ENCODE results near the gene TBC1D30. TPM values are rescaled to one million over a fixed set of nuclear protein-coding genes. Genes with fewer than 3 reads are reported as not detected.
"Not testable (repeated sequence)": the region's sequence is repeated elsewhere in the genome, so short reads cannot be mapped to it uniquely, and the experiment has no call there.

Gene TBC1D30, protein sequence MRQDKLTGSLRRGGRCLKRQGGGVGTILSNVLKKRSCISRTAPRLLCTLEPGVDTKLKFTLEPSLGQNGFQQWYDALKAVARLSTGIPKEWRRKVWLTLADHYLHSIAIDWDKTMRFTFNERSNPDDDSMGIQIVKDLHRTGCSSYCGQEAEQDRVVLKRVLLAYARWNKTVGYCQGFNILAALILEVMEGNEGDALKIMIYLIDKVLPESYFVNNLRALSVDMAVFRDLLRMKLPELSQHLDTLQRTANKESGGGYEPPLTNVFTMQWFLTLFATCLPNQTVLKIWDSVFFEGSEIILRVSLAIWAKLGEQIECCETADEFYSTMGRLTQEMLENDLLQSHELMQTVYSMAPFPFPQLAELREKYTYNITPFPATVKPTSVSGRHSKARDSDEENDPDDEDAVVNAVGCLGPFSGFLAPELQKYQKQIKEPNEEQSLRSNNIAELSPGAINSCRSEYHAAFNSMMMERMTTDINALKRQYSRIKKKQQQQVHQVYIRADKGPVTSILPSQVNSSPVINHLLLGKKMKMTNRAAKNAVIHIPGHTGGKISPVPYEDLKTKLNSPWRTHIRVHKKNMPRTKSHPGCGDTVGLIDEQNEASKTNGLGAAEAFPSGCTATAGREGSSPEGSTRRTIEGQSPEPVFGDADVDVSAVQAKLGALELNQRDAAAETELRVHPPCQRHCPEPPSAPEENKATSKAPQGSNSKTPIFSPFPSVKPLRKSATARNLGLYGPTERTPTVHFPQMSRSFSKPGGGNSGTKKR
- total RNA-seq = 53.0 TPM

DNA sequence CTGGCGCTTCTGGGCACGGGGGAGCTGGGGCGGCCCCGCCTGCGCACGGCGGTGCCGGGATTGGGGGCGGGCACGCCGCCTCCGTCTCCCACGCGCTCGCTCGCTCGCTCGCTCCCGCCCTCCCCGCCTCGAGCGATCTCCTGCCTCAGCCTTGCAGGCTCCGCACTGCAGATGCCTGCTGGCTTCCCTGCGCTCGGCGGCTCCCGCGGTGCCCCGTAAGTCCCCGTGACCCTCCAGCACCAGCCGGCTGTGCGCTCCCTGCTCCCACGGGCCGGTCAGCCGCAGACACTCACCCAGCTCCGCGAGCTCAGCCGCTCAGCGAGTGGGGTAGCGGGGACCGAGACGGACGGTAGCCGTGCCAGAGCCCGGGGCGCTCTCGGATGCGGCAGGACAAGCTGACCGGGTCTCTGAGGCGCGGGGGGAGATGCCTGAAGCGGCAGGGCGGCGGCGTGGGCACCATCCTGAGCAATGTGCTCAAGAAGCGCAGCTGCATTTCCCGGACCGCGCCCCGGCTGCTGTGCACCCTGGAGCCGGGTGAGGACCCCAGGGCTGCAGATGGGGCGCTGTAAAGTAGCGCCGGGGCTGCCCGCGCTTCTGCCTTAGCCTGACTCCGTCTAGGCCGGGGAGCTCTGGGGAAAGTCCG is at the start of gene TBC1D30:
Gene TBC1D30, plus strand, starts transcription at position 148 of the 643 bp plus-strand sequence. Its CDS starts 233 bp downstream, at position 381.
- TF ChIP-seq, protein P1, sequence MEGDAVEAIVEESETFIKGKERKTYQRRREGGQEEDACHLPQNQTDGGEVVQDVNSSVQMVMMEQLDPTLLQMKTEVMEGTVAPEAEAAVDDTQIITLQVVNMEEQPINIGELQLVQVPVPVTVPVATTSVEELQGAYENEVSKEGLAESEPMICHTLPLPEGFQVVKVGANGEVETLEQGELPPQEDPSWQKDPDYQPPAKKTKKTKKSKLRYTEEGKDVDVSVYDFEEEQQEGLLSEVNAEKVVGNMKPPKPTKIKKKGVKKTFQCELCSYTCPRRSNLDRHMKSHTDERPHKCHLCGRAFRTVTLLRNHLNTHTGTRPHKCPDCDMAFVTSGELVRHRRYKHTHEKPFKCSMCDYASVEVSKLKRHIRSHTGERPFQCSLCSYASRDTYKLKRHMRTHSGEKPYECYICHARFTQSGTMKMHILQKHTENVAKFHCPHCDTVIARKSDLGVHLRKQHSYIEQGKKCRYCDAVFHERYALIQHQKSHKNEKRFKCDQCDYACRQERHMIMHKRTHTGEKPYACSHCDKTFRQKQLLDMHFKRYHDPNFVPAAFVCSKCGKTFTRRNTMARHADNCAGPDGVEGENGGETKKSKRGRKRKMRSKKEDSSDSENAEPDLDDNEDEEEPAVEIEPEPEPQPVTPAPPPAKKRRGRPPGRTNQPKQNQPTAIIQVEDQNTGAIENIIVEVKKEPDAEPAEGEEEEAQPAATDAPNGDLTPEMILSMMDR (IDR thresholded peaks at IDR 0.05) = no peak
- peaks cover 18% of the 10 kb centered on the region for H3K27me3 ChIP-seq

DNA sequence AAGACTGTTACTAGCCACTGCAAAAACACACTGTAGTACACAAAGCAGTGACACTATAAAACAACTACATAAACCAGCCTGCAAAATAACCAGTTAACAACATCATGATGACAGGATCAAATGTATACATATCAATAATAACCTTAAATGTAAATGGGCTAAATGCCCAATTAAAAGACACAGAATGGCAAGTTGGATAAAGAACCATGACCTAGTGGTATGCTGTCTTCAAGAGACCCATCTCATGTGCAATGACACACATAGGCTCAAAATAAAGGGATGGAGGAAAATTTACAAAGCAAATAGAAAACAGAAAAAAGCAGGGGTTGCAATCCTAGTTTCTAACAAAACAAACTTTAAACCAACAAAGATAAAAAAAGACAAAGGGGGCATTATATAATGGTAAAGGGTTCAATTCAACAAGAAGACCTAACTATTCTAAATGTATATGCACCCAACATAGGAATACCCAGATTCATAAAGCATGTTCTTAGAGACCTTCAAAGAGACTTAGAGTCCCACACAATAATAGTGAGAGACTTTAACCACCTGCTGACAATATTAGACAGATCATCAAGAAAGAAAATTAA is 49.2 kb upstream of the TBC1D30 start:
- H3K9me3 ChIP-seq = peaks cover 4 to 27% of the 10 kb centered on the region in 2 donors
- intact Hi-C loops (cut with DNase I); H3K27me3 ChIP-seq; H3K36me3 ChIP-seq; H3K27ac ChIP-seq; DNase-seq (ENCODE audit: low spot score in 2 of 2); H3K4me3 ChIP-seq; H3K4me1 ChIP-seq: not testable (repeated sequence)

More for the DNA sequence above, at the start of gene TBC1D30:
- intact Hi-C loops (cut with DNase I) = no loop called here
- Histone ChIP-seq H3K4me3 (peak within 1 kb of the TSS; percentile 53 to 68), H3K9me3 (peaks cover 0 to 4% of the 10 kb centered on the region in 2 donors), H3K4me1 (peaks cover 14 to 17% of the 10 kb centered on the region in 2 donors), H3K36me3 (no peaks in the 10 kb centered on the region), H3K27ac (no peak within 1 kb of the TSS)
- DNase-seq (ENCODE audit: low spot score in 2 of 2) = no peak

DNA sequence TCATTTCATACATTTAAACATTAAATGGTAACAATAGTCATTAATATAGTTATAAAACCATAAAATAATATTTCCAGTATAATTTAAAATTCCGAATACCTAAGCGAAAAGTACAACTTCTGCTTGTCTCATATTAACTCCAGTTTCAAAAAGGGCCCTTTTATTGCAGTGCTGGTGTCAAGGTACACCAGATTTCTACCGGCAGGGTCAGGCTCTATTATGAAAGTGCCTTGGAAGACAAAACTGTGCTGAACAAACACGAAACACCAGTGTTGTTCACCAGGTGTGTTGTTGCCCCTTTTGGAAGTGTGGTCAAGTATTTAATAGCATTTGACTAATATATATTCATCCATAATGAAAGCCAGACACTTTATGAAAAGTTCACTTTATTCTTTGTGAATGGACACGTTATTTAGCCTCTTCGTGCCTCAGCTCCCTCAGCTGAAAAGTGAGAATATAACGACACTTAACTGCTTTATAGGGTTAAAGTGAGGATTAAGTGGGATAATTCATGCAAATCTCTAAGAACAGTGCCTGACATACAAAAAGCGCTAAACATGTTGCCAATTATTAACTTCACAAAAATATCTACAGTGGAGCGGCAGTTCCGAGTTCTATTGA is 45.0 kb upstream of the TBC1D30 start:
- intact Hi-C loops (cut with DNase I) = no loop called here
- no peak for DNase-seq (ENCODE audit: low spot score in 2 of 2)
- TF ChIP-seq, protein P1 (IDR thresholded peaks at IDR 0.05) = no peak
- H3K4me1 ChIP-seq = peaks cover 0 to 9% of the 10 kb centered on the region in 2 donors
- no peaks in the 10 kb centered on the region for H3K36me3 ChIP-seq
- no peak overlapping the region for H3K27ac ChIP-seq
- H3K9me3 ChIP-seq = peaks cover 4 to 16% of the 10 kb centered on the region in 2 donors
- no peaks in the 10 kb centered on the region for H3K27me3 ChIP-seq
- no peak overlapping the region for H3K4me3 ChIP-seq

DNA sequence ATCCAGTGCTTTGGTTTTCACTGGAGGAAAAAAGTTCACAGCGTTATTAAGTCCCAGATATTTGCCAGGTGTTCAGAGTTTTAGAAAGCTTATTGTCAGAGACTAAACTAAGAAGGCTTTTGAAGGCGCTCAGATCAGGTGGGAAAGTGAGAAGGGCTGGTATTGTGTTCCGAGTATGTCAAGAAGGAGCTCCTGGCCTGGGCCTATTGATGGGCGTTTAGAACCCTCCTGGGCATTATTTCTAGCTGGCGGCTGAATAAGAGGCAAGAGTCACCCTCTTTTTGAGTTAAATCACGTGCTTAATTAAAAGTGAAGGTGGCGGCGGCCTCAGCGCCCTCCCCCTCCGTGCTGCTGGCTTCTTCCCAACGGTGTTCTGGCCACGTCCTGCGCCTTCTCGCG is 44.3 kb upstream of the TBC1D30 start:
- Histone ChIP-seq H3K36me3 (no peaks in the 10 kb centered on the region), H3K27me3 (no peaks in the 10 kb centered on the region), H3K4me3 (peak overlapping the region; percentile 66 to 71), H3K4me1 (peaks cover 0 to 9% of the 10 kb centered on the region in 2 donors), H3K9me3 (peaks cover 0 to 10% of the 10 kb centered on the region in 2 donors), H3K27ac (peak overlapping the region in 1 of 2 donors; percentile 37)
- TF ChIP-seq, protein P1 (IDR thresholded peaks at IDR 0.05) = no peak
- no peak for DNase-seq (ENCODE audit: low spot score in 2 of 2)
- intact Hi-C loops (cut with DNase I) = loop anchor here (1.0 kb wide), 1 partner anchor 19 kb away; no protein-coding TSS in a partner anchor

DNA sequence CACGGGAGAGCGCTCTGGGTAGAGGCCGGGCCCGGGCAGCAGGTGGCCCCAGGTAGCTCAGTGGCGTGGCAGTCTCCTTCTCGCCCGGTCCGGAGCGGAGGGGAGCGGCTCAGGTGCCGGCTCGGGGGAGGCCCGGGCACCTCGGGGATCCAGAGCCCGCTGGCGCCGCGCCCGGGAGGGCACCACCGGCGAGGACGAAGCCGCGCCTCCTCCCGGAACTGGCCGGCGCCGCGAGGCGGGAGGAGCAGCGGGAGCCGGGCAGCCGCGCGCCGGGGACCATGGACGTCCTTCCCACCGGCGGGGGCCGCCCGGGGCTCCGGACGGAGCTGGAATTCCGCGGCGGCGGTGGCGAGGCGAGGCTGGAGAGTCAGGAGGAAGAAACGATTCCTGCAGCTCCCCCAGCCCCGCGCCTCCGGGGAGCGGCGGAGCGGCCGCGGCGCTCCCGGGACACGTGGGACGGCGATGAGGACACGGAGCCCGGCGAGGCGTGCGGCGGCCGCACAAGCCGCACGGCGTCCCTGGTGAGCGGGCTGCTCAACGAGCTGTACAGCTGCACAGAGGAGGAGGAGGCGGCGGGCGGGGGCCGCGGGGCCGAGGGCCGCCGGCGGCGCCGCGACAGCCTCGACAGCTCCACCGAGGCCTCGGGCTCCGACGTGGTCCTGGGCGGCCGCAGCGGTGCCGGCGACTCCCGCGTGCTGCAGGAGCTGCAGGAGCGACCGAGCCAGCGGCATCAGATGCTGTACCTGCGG is 43.7 kb upstream of the TBC1D30 start:
- Histone ChIP-seq H3K9me3 (peaks cover 0 to 4% of the 10 kb centered on the region in 2 donors), H3K4me1 (peaks cover 0 to 9% of the 10 kb centered on the region in 2 donors), H3K27me3 (no peaks in the 10 kb centered on the region), H3K4me3 (peak overlapping the region; percentile 66 to 71), H3K27ac (peak overlapping the region in 1 of 2 donors; percentile 37), H3K36me3 (no peaks in the 10 kb centered on the region)
- TF ChIP-seq, protein P1 (IDR thresholded peaks at IDR 0.05) = no peak
- peak in 1 of 2 donors; percentile 70 for DNase-seq (ENCODE audit: low spot score in 2 of 2)
- intact Hi-C loops (cut with DNase I) = loop anchor here (1.0 kb wide), 1 partner anchor 19 kb away; no protein-coding TSS in a partner anchor
